GM19328 (cell line): ENCODE results near the gene ZNF112.

Experiments used
- ATAC-seq: cut with Tn5 transposase; IDR thresholded peaks from one replicate; pipeline ENCODE4 v1.9.1; 2021; ENCODE audit warnings: mild to moderate bottlenecking, moderate library complexity; ENCODE audit not compliant: unreplicated experiment

The ZNF112 gene

GRCh38 chr19:44284968-44285367 is 71.5 kb downstream of the ZNF112 start:
- no peak for ATAC-seq

- ATAC-seq = no peak
These were observed 73.6 kb downstream of the ZNF112 start for GRCh38 chr19:44282846-44283245.

- ATAC-seq = no peak
These were observed 75.6 kb downstream of the ZNF112 start for GRCh38 chr19:44280916-44281315.

GRCh38 chr19:44278181-44278690 is 78.2 kb downstream of the ZNF112 start:
- ATAC-seq = no peak

- ATAC-seq = no peak
These were observed 79.1 kb downstream of the ZNF112 start for GRCh38 chr19:44277331-44277730.
